HEK293 (cell line): Measurements from ENCODE around the gene PDLIM5.

Experiments
- CTCF ChIA-PET: fragments of 350-600 bp; formaldehyde crosslinking; extraction: SDS; loops from one replicate; lab custom pipeline; 2021; ENCODE audit warnings: antibody characterized with exemption; lab: Yijun Ruan, JAX
- POLR2A ChIA-PET: fragments of 300-600 bp; formaldehyde crosslinking; extraction: SDS; loops from one replicate; lab custom pipeline; 2020; ENCODE audit warnings: antibody characterized with exemption, inconsistent platforms; lab: Yijun Ruan, JAX
- H3K27ac ChIP-seq: fragments of 200-500 bp; sonication (Bioruptor generic); 2 replicates; pipeline ENCODE4 v1.5.1; 2014; ENCODE audit warnings: low read depth, low read length, control low read depth, inconsistent platforms; ENCODE audit errors: extremely low read depth
- H3K36me3 ChIP-seq, 2 experiments: fragments of 200-500 bp in 1 of 2; sonication (Bioruptor generic) in 1 of 2; 1 replicate in 1 of 2; 2 replicates in 1 of 2; pipeline ENCODE4 v1.5.1; 2014 to 2017; ENCODE audit warnings: inconsistent platforms in 2 of 2, low read length in 2 of 2; ENCODE audit not compliant: control insufficient read depth in 2 of 2, insufficient read depth in 1 of 2
- H3K4me1 ChIP-seq: fragments of 200-500 bp; sonication (Bioruptor generic); 2 replicates; pipeline ENCODE4 v1.5.1; 2014; ENCODE audit warnings: mild to moderate bottlenecking, low read length, inconsistent platforms; ENCODE audit not compliant: control insufficient read depth, insufficient read depth
- H3K4me3 ChIP-seq: 2 replicates; pipeline ENCODE4 v1.5.1; 2011; ENCODE audit warnings: low read depth, mild to moderate bottlenecking, control low read depth, low read length, moderate library complexity
- H3K9me3 ChIP-seq: fragments of 200-500 bp; sonication (Bioruptor generic); 2 replicates; pipeline ENCODE4 v1.5.1; 2014; ENCODE audit warnings: low read depth, low read length, inconsistent platforms; ENCODE audit not compliant: control insufficient read depth, insufficient read depth
- FEZF1 ChIP-seq: fragments of 450-650 bp; formaldehyde crosslinking; IDR thresholded peaks from 2 replicates; pipeline ENCODE4 v1.5.1; 2016; ENCODE audit warnings: missing biosample characterization, missing genetic modification characterization
- GLI2 ChIP-seq: fragments of 450-650 bp; formaldehyde crosslinking; IDR thresholded peaks from 2 replicates; pipeline ENCODE4; 2017; ENCODE audit warnings: missing biosample characterization, missing genetic modification characterization, low read depth, borderline replicate concordance
- IKZF3 ChIP-seq: fragments of 450-650 bp; IDR thresholded peaks from 2 replicates; pipeline ENCODE4 v1.5.0; 2018; ENCODE audit warnings: missing biosample characterization, mild to moderate bottlenecking, missing genetic modification characterization, moderate library complexity
- KLF10 ChIP-seq: fragments of 450-650 bp; IDR thresholded peaks from 2 replicates; pipeline ENCODE4 v1.5.1; 2018; ENCODE audit warnings: missing biosample characterization, mild to moderate bottlenecking, missing genetic modification characterization
- PRDM4 ChIP-seq: fragments of 450-650 bp; formaldehyde crosslinking; IDR thresholded peaks from 2 replicates; pipeline ENCODE4 v1.5.1; 2017; ENCODE audit warnings: missing biosample characterization, missing genetic modification characterization
- REST ChIP-seq: fragments of 450-650 bp; formaldehyde crosslinking; IDR thresholded peaks from 2 replicates; pipeline ENCODE4 v1.5.1; 2016; ENCODE audit warnings: missing biosample characterization, missing genetic modification characterization
- SP7 ChIP-seq: fragments of 450-650 bp; formaldehyde crosslinking; IDR thresholded peaks from 2 replicates; pipeline ENCODE4 v1.5.1; 2016; ENCODE audit warnings: missing biosample characterization, missing genetic modification characterization
- ZBTB10 ChIP-seq: fragments of 450-650 bp; formaldehyde crosslinking; IDR thresholded peaks from 2 replicates; pipeline ENCODE4 v1.5.1; 2016; ENCODE audit warnings: missing biosample characterization, missing genetic modification characterization
- ZBTB44 ChIP-seq: fragments of 450-650 bp; IDR thresholded peaks from 2 replicates; pipeline ENCODE4 v1.5.1; 2018; ENCODE audit warnings: missing biosample characterization, mild to moderate bottlenecking, missing genetic modification characterization
- ZBTB48 ChIP-seq: fragments of 450-650 bp; formaldehyde crosslinking; IDR thresholded peaks from 2 replicates; pipeline ENCODE4 v1.5.1; 2016; ENCODE audit warnings: missing biosample characterization, missing genetic modification characterization
- ZFHX2 ChIP-seq: fragments of 450-650 bp; formaldehyde crosslinking; conservative IDR thresholded peaks from 2 replicates; pipeline ENCODE4 v1.5.1; 2016; ENCODE audit warnings: missing biosample characterization, missing genetic modification characterization
- ZNF239 ChIP-seq: fragments of 450-650 bp; formaldehyde crosslinking; IDR thresholded peaks from 2 replicates; pipeline ENCODE4 v1.5.1; 2016; ENCODE audit warnings: missing biosample characterization, missing genetic modification characterization
- ZNF324 ChIP-seq: fragments of 450-650 bp; formaldehyde crosslinking; IDR thresholded peaks from 2 replicates; pipeline ENCODE4 v1.5.1; 2016; ENCODE audit warnings: missing biosample characterization, missing genetic modification characterization
- ZNF362 ChIP-seq: fragments of 450-650 bp; formaldehyde crosslinking; IDR thresholded peaks from 2 replicates; pipeline ENCODE4 v1.5.1; 2016; ENCODE audit warnings: missing biosample characterization, missing genetic modification characterization
- ZNF391 ChIP-seq: fragments of 450-650 bp; formaldehyde crosslinking; IDR thresholded peaks from 2 replicates; pipeline ENCODE4 v1.5.1; 2016; ENCODE audit warnings: low read depth, missing biosample characterization, missing genetic modification characterization, borderline replicate concordance
- ZNF416 ChIP-seq: fragments of 450-650 bp; formaldehyde crosslinking; IDR thresholded peaks from 2 replicates; pipeline ENCODE4 v1.5.1; 2016; ENCODE audit warnings: missing biosample characterization, missing genetic modification characterization
- ZNF449 ChIP-seq: fragments of 450-650 bp; formaldehyde crosslinking; IDR thresholded peaks from 2 replicates; pipeline ENCODE4 v1.5.1; 2017; ENCODE audit warnings: missing biosample characterization, mild to moderate bottlenecking, missing genetic modification characterization, moderate library complexity
- ZNF510 ChIP-seq: fragments of 450-650 bp; formaldehyde crosslinking; IDR thresholded peaks from 2 replicates; pipeline ENCODE4 v1.5.1; 2018; ENCODE audit warnings: mild to moderate bottlenecking, missing genetic modification characterization, missing biosample characterization; ENCODE audit not compliant: insufficient replicate concordance
- ZNF664 ChIP-seq: fragments of 450-650 bp; formaldehyde crosslinking; IDR thresholded peaks from 2 replicates; pipeline ENCODE4 v1.5.1; 2016; ENCODE audit warnings: missing biosample characterization, missing genetic modification characterization
- ZNF707 ChIP-seq: fragments of 450-650 bp; formaldehyde crosslinking; IDR thresholded peaks from 2 replicates; pipeline ENCODE4 v1.5.1; 2016; ENCODE audit warnings: missing biosample characterization, missing genetic modification characterization
- ZNF768 ChIP-seq: fragments of 450-650 bp; formaldehyde crosslinking; IDR thresholded peaks from 2 replicates; pipeline ENCODE4 v1.5.1; 2018; ENCODE audit warnings: missing biosample characterization, mild to moderate bottlenecking, missing genetic modification characterization

Gene PDLIM5

GRCh38 chr4:94665500-94666404, 214.0 kb downstream of the PDLIM5 start:
- CTCF ChIA-PET = interaction anchor here (0.6 kb wide), 1 partner anchor 341 kb away, joined by 3 read pairs; no protein-coding TSS in a partner anchor
- TF ChIP-seq ZBTB44 (tag by site-specific recombination) = 0 out of 2 replicates have a peak, but pooled peaks have one; percentile 32
- no peak for TF ChIP-seq ZFHX2 (tag by site-specific recombination)
- no peak for TF ChIP-seq ZBTB48 (tag by site-specific recombination)
- no peak for TF ChIP-seq IKZF3
- no peak for TF ChIP-seq ZNF449 (tag by site-specific recombination)
- no peak for TF ChIP-seq ZNF362 (tag by site-specific recombination)
- TF ChIP-seq SP7 (tag by site-specific recombination) = peak; percentile 75
- TF ChIP-seq ZNF416 (tag by site-specific recombination) = no peak
- TF ChIP-seq GLI2 (tag by site-specific recombination) = no peak
- peak; percentile 30; the same call in 1 of the 2 replicates for TF ChIP-seq FEZF1 (tag by site-specific recombination)
- no peak for TF ChIP-seq PRDM4 (tag by site-specific recombination)
- no peak for TF ChIP-seq ZNF510 (tag by site-specific recombination)
- no peak for TF ChIP-seq REST (tag by site-specific recombination)
- no peak for TF ChIP-seq ZNF768 (tag by site-specific recombination)
- 0 out of 2 replicates have a peak, but pooled peaks have one; percentile 17 for TF ChIP-seq ZNF664 (tag by site-specific recombination)
- TF ChIP-seq ZNF324 (tag by site-specific recombination) = no peak
- no peak for TF ChIP-seq ZNF707 (tag by site-specific recombination)
- TF ChIP-seq ZNF239 (tag by site-specific recombination) = no peak
- no peak for TF ChIP-seq KLF10 (tag by site-specific recombination)
- TF ChIP-seq ZBTB10 (tag by site-specific recombination) = no peak
- TF ChIP-seq ZNF391 (tag by site-specific recombination) = no peak

More at GRCh38 chr4:94665500-94666404, 214.0 kb downstream of the PDLIM5 start:
- Histone ChIP-seq H3K9me3 (no peaks in the 10 kb centered on the region), H3K36me3 (peaks cover 0 to 5% of the 10 kb centered on the region in 2 experiments; a peak in 1 of 3 replicates), H3K4me1 (peaks cover 13% of the 10 kb centered on the region), H3K4me3 (no peak overlapping the region), H3K27ac (no peak overlapping the region)
- POLR2A ChIA-PET = no interaction called here
